Gastrocnemius medialis (tissue), 4 donors: ENCODE results near the gene SCGB2A2. TPM values are rescaled to one million over a fixed set of nuclear protein-coding genes. Genes with fewer than 3 reads are reported as not detected.
A peak's percentile ranks its signal among the peaks of the same experiment; 100 is the strongest.

Experiments
- ATAC-seq, 2 donors: fragments of 150-250 bp; one replicate each; pipeline ENCODE4 v1.9.1; 2016
- DNase-seq, 2 donors: peaks; one replicate each; pipeline ENCODE4 v3.0.0-alpha.2; 2019
- H3K27ac ChIP-seq, 4 donors: fragments of 200-600 bp; sonication (generic); 1 replicate in 1 of 4; 2 replicates in 3 of 4; pipeline ENCODE4 v1.5.1; 2016 to 2018; ENCODE audit warnings: mild to moderate bottlenecking in 2 of 4, moderate library complexity in 1 of 4
- H3K27me3 ChIP-seq, 3 donors: fragments of 200-600 bp; sonication (generic) in 2 of 3; 1 replicate in 1 of 3; 2 replicates in 2 of 3; pipeline versions ENCODE4 v1.5.1 to v1.6.0; 2016 to 2019; ENCODE audit warnings: mild to moderate bottlenecking in 1 of 3, moderate library complexity in 1 of 3
- H3K36me3 ChIP-seq, 2 donors: fragments of 200-600 bp; sonication (generic) in 1 of 2; one replicate each; pipeline ENCODE4 v1.5.1; 2017 to 2018
- H3K4me1 ChIP-seq, 2 donors: fragments of 200-600 bp; sonication (generic) in 1 of 2; one replicate each; pipeline ENCODE4 v1.5.1; 2016 to 2017; ENCODE audit warnings: mild to moderate bottlenecking in 2 of 2
- H3K4me3 ChIP-seq, 4 donors: fragments of 200-600 bp; sonication (generic) in 3 of 4; 1 replicate in 1 of 4; 2 replicates in 3 of 4; pipeline ENCODE4 v1.5.1; 2016 to 2019; ENCODE audit warnings: mild to moderate bottlenecking in 2 of 4
- H3K9me3 ChIP-seq, 3 donors: fragments of 200-600 bp; sonication (generic) in 2 of 3; 1 replicate in 1 of 3; 2 replicates in 2 of 3; pipeline ENCODE4 v1.5.1; 2016 to 2019
- POLR2A ChIP-seq, 2 donors: fragments of 450-650 bp; IDR thresholded peaks; one replicate each; pipeline ENCODE4 v1.6.1; 2017; ENCODE audit warnings: antibody characterized with exemption in 2 of 2, mild to moderate bottlenecking in 2 of 2, moderate library complexity in 2 of 2
- in situ Hi-C, 4 donors: fragments of 200-750 bp; cut with MboI; loops; one replicate each; pipeline versions ENCODE4 v1.15.0 to v1.8.0; 2017; ENCODE audit warnings: low sequenced_read_pairs in 4 of 4
- intact Hi-C: fragments of 100-400 bp; cut with DNase I; formaldehyde crosslinking; loops from one replicate; pipeline ENCODE4 v1.15.1; 2023; ENCODE audit warnings: low total_unique reads
- total RNA-seq, 4 donors: library from RNA; depleted of rRNA; stranded (reverse); fragments of >200 nt; gene quantifications; one replicate each; pipeline versions ENCODE4 v1.1.0 to v1.2.3, GENCODE V29; 2016
- TF ChIP-seq, protein P1 (sequence below), 5 experiments: fragments of 450-650 bp in 3 of 5; fragments of 200-600 bp in 2 of 5; sonication (generic) in 2 of 5; IDR thresholded peaks in 4 of 5; conservative IDR thresholded peaks in 1 of 5; 1 replicate in 4 of 5; 2 replicates in 1 of 5; pipeline ENCODE4 v1.5.1; 2016 to 2019; ENCODE audit warnings: antibody characterized with exemption in 5 of 5, mild to moderate bottlenecking in 3 of 5, moderate library complexity in 3 of 5

The SCGB2A2 gene
- not detected for total RNA-seq

GRCh38 chr11:62269654-62270278, at the start of gene SCGB2A2:
TSS of gene SCGB2A2 (plus strand) at chr11:62270158. CDS start at chr11:62270217, 59 bp downstream.
- ATAC-seq (no peak), DNase-seq (no peak)
- H3K4me1 ChIP-seq = no peaks in the 10 kb centered on the region
- H3K9me3 ChIP-seq = no peaks in the 10 kb centered on the region
- H3K4me3 ChIP-seq = no peak within 1 kb of the TSS
- no peaks in the 10 kb centered on the region for H3K36me3 ChIP-seq
- in situ Hi-C loops (no loop called here), intact Hi-C loops (loop anchor here (5.0 kb wide), 1 partner anchor 52 kb away; no protein-coding TSS in a partner anchor)
- TF ChIP-seq POLR2A (IDR thresholded peaks at IDR 0.05) = no peak
- TF ChIP-seq, protein P1, sequence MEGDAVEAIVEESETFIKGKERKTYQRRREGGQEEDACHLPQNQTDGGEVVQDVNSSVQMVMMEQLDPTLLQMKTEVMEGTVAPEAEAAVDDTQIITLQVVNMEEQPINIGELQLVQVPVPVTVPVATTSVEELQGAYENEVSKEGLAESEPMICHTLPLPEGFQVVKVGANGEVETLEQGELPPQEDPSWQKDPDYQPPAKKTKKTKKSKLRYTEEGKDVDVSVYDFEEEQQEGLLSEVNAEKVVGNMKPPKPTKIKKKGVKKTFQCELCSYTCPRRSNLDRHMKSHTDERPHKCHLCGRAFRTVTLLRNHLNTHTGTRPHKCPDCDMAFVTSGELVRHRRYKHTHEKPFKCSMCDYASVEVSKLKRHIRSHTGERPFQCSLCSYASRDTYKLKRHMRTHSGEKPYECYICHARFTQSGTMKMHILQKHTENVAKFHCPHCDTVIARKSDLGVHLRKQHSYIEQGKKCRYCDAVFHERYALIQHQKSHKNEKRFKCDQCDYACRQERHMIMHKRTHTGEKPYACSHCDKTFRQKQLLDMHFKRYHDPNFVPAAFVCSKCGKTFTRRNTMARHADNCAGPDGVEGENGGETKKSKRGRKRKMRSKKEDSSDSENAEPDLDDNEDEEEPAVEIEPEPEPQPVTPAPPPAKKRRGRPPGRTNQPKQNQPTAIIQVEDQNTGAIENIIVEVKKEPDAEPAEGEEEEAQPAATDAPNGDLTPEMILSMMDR (IDR thresholded peaks at IDR 0.05 in 4 of 5, conservative IDR thresholded peaks at IDR 0.05 in 1 of 5) = peak in 2 of 5 experiments; percentile 25 to 32
- no peaks in the 10 kb centered on the region for H3K27me3 ChIP-seq
- H3K27ac ChIP-seq = no peak within 1 kb of the TSS

DNA sequence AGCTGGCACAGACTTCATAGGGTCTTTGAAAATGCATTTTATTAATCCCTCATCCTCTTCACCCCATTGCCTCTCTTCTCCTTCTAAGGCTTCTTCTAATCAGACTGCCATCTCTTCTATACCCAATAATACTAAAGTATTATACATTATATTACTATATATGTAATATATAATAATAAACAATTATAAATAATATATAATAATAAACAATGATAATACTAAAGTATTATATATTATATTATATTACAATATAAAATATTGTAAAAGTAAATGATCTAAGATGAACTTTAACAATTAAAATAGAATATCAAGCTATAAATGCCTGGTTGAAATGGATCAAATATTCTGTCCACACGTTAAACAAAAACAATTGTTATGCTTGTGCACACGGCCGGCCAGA, 48.5 kb upstream of the SCGB2A2 start:
- in situ Hi-C loops (no loop called here), intact Hi-C loops (no loop called here)
- ATAC-seq (no peak), DNase-seq (no peak)
- Histone ChIP-seq H3K36me3 (no peaks in the 10 kb centered on the region), H3K27me3 (no peaks in the 10 kb centered on the region), H3K4me1 (no peaks in the 10 kb centered on the region), H3K9me3 (peaks cover 0 to 11% (median 10%) of the 10 kb centered on the region in 3 donors), H3K4me3 (no peak overlapping the region), H3K27ac (no peak overlapping the region)
- TF ChIP-seq, protein P1 (IDR thresholded peaks at IDR 0.05 in 4 of 5, conservative IDR thresholded peaks at IDR 0.05 in 1 of 5) = no peak
- no peak for TF ChIP-seq POLR2A (IDR thresholded peaks at IDR 0.05)

DNA sequence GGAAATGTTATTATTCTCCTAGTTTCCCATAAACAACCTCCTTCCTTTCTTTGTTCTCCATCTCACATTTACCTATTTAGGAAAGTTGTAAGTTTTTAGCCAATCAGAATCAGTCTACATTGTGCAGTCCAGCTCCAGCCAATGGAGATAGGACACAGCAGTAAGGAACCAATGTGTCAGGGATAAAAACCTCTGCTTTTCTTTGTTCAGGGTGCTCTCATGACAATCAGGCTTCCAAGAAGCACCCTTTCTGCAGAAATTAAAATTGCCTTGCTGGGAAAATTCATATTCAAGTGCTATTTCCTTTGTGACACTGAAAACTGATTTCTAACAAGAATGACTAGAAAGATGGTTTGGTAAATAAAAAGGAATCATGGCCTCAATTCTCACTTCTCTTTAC, 46.9 kb upstream of the SCGB2A2 start:
- TF ChIP-seq, protein P1 (IDR thresholded peaks at IDR 0.05 in 4 of 5, conservative IDR thresholded peaks at IDR 0.05 in 1 of 5) = no peak
- no peak for TF ChIP-seq POLR2A (IDR thresholded peaks at IDR 0.05)
- DNase-seq (no peak), ATAC-seq (no peak)
- no peak overlapping the region for H3K27ac ChIP-seq
- intact Hi-C loops (no loop called here), in situ Hi-C loops (no loop called here)
- H3K4me1 ChIP-seq = no peaks in the 10 kb centered on the region
- no peak overlapping the region for H3K4me3 ChIP-seq
- H3K9me3 ChIP-seq = peaks cover 0 to 11% (median 10%) of the 10 kb centered on the region in 3 donors
- no peaks in the 10 kb centered on the region for H3K27me3 ChIP-seq
- H3K36me3 ChIP-seq = no peaks in the 10 kb centered on the region

DNA sequence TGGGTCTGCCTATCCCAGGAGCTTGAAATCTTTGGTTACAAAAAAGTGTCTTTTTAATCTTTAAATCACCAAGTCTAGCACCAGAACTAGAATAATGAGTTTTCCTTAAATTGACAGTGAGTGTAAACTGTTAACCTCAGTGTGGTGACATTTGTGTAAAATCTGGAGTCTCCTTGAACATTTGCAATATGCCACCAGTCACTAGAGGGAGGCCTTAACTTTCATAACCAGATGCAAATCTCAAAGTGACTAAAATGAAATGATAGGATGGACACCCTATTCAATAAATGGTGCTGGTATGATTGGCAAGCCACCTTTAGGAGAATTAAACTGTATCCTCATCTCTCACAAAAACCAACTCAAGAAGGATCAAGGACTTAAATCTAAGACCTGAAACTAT, 36.2 kb upstream of the SCGB2A2 start:
- intact Hi-C loops (loop anchor here (5.0 kb wide), 1 partner anchor 79 kb away; no protein-coding TSS in a partner anchor), in situ Hi-C loops (no loop called here)
- Histone ChIP-seq H3K27ac (no peak overlapping the region), H3K27me3 (peaks cover 0 to 5% (median 0%) of the 10 kb centered on the region in 3 donors), H3K4me3 (no peak overlapping the region), H3K36me3 (no peaks in the 10 kb centered on the region), H3K9me3 (no peaks in the 10 kb centered on the region), H3K4me1 (no peaks in the 10 kb centered on the region)
- no peak for ATAC-seq
- TF ChIP-seq POLR2A (IDR thresholded peaks at IDR 0.05) = no peak
- TF ChIP-seq, protein P1 (IDR thresholded peaks at IDR 0.05 in 4 of 5, conservative IDR thresholded peaks at IDR 0.05 in 1 of 5) = peak in 1 of 5 experiments; percentile 12
- no peak for DNase-seq
